HCT116 (cell line): ENCODE results near the gene TRMT2A. TPM values are rescaled to one million over a fixed set of nuclear protein-coding genes. Genes with fewer than 3 reads are reported as not detected.

Experiments
- ATAC-seq: fragments of 200-7000 bp; cut with Tn5 transposase; 2 replicates; pipeline ENCODE4 v1.9.1; 2020; ENCODE audit warnings: mild to moderate bottlenecking, moderate library complexity
- BruUV-seq: library from RNA; stranded (reverse); fragments of 400-500 nt; replicated peaks from 2 replicates; lab custom pipeline; 2021; lab: Mats Ljungman, UMichigan
- CTCF ChIA-PET: fragments of 300-600 bp; sonication (Branson Sonifier 250); formaldehyde crosslinking; loops from one replicate; lab custom pipeline; 2021; ENCODE audit warnings: antibody characterized with exemption; lab: Charles Lee
- POLR2A ChIA-PET: fragments of 300-600, 350-600 bp; sonication (Branson Sonifier 250); formaldehyde crosslinking; loops from one replicate; lab custom pipeline; 2021; ENCODE audit warnings: antibody characterized with exemption; lab: Charles Lee
- RAD21 ChIA-PET, 2 experiments: fragments of 300-600 bp; sonication (Branson Sonifier 250); formaldehyde crosslinking; loops; one replicate each; lab custom pipeline; 2023; ENCODE audit warnings: low total read pairs in 2 of 2; ENCODE audit not compliant: uncharacterized antibody in 2 of 2, unreplicated experiment in 2 of 2, low non-redundant PET in 1 of 2; lab: Charles Lee
- DNase-seq: peaks from one replicate; pipeline ENCODE4 v3.0.0-alpha.2; 2010; ENCODE audit warnings: low read depth, low spot score
- H2AFZ ChIP-seq: fragments of 200-600 bp; shearing (Covaris generic), sonication (generic); 2 replicates; pipeline ENCODE4 v1.6.1; 2017; ENCODE audit warnings: low read depth, mixed run types, mixed read lengths, antibody characterized with exemption, low read length; ENCODE audit not compliant: poor library complexity, severe bottlenecking
- H3K27ac ChIP-seq: 2 replicates; pipeline ENCODE4 v1.5.1; 2012; ENCODE audit warnings: low read depth, low read length
- H3K27me3 ChIP-seq: fragments of 200-600 bp; sonication (generic); 2 replicates; pipeline ENCODE4 v1.6.1; 2016; ENCODE audit warnings: mixed run types, low read length, mixed read lengths; ENCODE audit not compliant: insufficient read depth
- H3K36me3 ChIP-seq, 2 experiments: fragments of 200-500 bp in 1 of 2; fragments of 200-600 bp in 1 of 2; sonication (Bioruptor generic) in 1 of 2; sonication (generic) in 1 of 2; 2 replicates each; pipeline versions ENCODE4 v1.5.1 to v1.6.1; 2014 to 2016; ENCODE audit warnings: low read length in 2 of 2, inconsistent platforms in 1 of 2, mixed read lengths in 1 of 2, mixed run types in 1 of 2; ENCODE audit not compliant: insufficient read depth in 2 of 2, control insufficient read depth in 1 of 2
- H3K4me1 ChIP-seq, 2 experiments: fragments of 200-600 bp in 1 of 2; sonication (generic) in 1 of 2; 2 replicates each; pipeline versions ENCODE4 v1.5.1 to v1.6.1; 2012 to 2017; ENCODE audit warnings: low read length in 2 of 2, inconsistent platforms in 1 of 2, mild to moderate bottlenecking in 1 of 2, mixed read lengths in 1 of 2, mixed run types in 1 of 2, moderate library complexity in 1 of 2; ENCODE audit not compliant: insufficient read depth in 2 of 2, control insufficient read depth in 1 of 2
- H3K4me2 ChIP-seq: fragments of 200-600 bp; sonication (generic); 2 replicates; pipeline ENCODE4 v1.6.1; 2017; ENCODE audit warnings: mixed run types, low read length, mixed read lengths
- H3K4me3 ChIP-seq, 2 experiments: fragments of 200-600 bp in 1 of 2; sonication (generic) in 1 of 2; replicated peaks in 1 of 2; 2 replicates each; pipeline ENCODE4 v1.5.1; 2011 to 2016; ENCODE audit warnings: low read length in 2 of 2, control low read depth in 1 of 2, low read depth in 1 of 2, mild to moderate bottlenecking in 1 of 2, mixed read lengths in 1 of 2, mixed run types in 1 of 2
- H3K79me2 ChIP-seq: fragments of 200-600 bp; sonication (generic); 2 replicates; pipeline ENCODE4 v1.6.1; 2017; ENCODE audit warnings: mild to moderate bottlenecking, mixed run types, low read length, moderate library complexity, mixed read lengths; ENCODE audit not compliant: insufficient read depth
- H3K9ac ChIP-seq: fragments of 200-600 bp; sonication (generic); 2 replicates; pipeline ENCODE4 v1.6.1; 2016; ENCODE audit warnings: low read length, mixed read lengths
- H3K9me2 ChIP-seq: fragments of 200-600 bp; sonication (generic), shearing (Covaris generic); 2 replicates; pipeline ENCODE4 v1.6.1; 2017; ENCODE audit warnings: mixed run types, mild to moderate bottlenecking, moderate library complexity; ENCODE audit not compliant: insufficient read depth
- H3K9me3 ChIP-seq, 2 experiments: fragments of 200-500 bp in 1 of 2; fragments of 200-600 bp in 1 of 2; sonication (Bioruptor generic) in 1 of 2; sonication (generic) in 1 of 2; 2 replicates each; pipeline ENCODE4 v1.6.1; 2014 to 2017; ENCODE audit warnings: low read length in 2 of 2, mixed read lengths in 2 of 2, inconsistent platforms in 1 of 2, low read depth in 1 of 2, mild to moderate bottlenecking in 1 of 2, mixed run types in 1 of 2, moderate library complexity in 1 of 2; ENCODE audit not compliant: control insufficient read depth in 1 of 2, insufficient read depth in 1 of 2
- H4K20me1 ChIP-seq: fragments of 200-600 bp; sonication (generic), shearing (Covaris generic); 2 replicates; pipeline ENCODE4 v1.6.1; 2017; ENCODE audit warnings: mixed run types, mild to moderate bottlenecking, moderate library complexity; ENCODE audit not compliant: insufficient read depth
- ATF3 ChIP-seq: IDR thresholded peaks from 2 replicates; pipeline ENCODE4 v1.6.1; 2012
- CBX3 ChIP-seq: IDR thresholded peaks from 2 replicates; pipeline ENCODE4 v1.6.1; 2012; ENCODE audit warnings: low read depth
- CEBPB ChIP-seq: IDR thresholded peaks from 2 replicates; pipeline ENCODE4 v1.6.1; 2012; ENCODE audit warnings: low read depth
- EGR1 ChIP-seq: IDR thresholded peaks from 2 replicates; pipeline ENCODE4 v1.6.1; 2012; ENCODE audit warnings: low read depth
- EZH2 ChIP-seq: fragments of 200-600 bp; sonication (generic); IDR thresholded peaks from 2 replicates; pipeline ENCODE4 v1.6.1; 2017; ENCODE audit warnings: antibody characterized with exemption, mixed run types
- EZH2phosphoT487 ChIP-seq: fragments of 200-600 bp; IDR thresholded peaks from 2 replicates; pipeline ENCODE4 v1.6.1; 2018; ENCODE audit warnings: antibody characterized with exemption, borderline replicate concordance
- JUND ChIP-seq: IDR thresholded peaks from 2 replicates; pipeline ENCODE4 v1.6.1; 2012
- REST ChIP-seq: IDR thresholded peaks from 2 replicates; pipeline ENCODE4 v1.6.1; 2012; ENCODE audit warnings: low read depth
- SIN3A ChIP-seq: IDR thresholded peaks from 2 replicates; pipeline ENCODE4 v1.6.1; 2012; ENCODE audit warnings: low read depth
- TCF7L2 ChIP-seq: IDR thresholded peaks from 2 replicates; pipeline ENCODE4 v1.7.0; 2011; ENCODE audit warnings: borderline replicate concordance, inconsistent platforms; ENCODE audit not compliant: insufficient read depth, insufficient read length; ENCODE audit errors: extremely low read depth
- YY1 ChIP-seq: IDR thresholded peaks from 2 replicates; pipeline ENCODE4 v1.6.1; 2011; ENCODE audit warnings: low read length, low read depth, moderate library complexity, mild to moderate bottlenecking; ENCODE audit not compliant: insufficient replicate concordance; ENCODE audit errors: extremely low read depth
- ZBTB33 ChIP-seq: IDR thresholded peaks from 2 replicates; pipeline ENCODE4 v1.6.1; 2011; ENCODE audit warnings: mild to moderate bottlenecking, low read length, moderate library complexity; ENCODE audit not compliant: insufficient replicate concordance; ENCODE audit errors: extremely low read depth
- ZFX ChIP-seq: fragments of 450-650 bp; IDR thresholded peaks from 2 replicates; pipeline ENCODE4 v1.6.1; 2017
- intact Hi-C: fragments of 100-400 bp; cut with micrococcal nuclease; formaldehyde crosslinking; loops from 2 replicates; pipeline ENCODE4 v1.10.0; 2022
- total RNA-seq: library from RNA; stranded (reverse); gene quantifications from one replicate; pipeline ENCODE4 v1.2.1, GENCODE V29; 2021; ENCODE audit not compliant: unreplicated experiment

The TRMT2A gene
- total RNA-seq, 1 experiment from 2014 or later = 67.3 TPM

- Histone ChIP-seq H3K4me3 (peak overlapping the region; percentile 85 to 99), H3K27ac (peak overlapping the region; percentile 93), H3K4me1 (peaks cover 13 to 38% of the 10 kb centered on the region in 2 experiments), H3K9me3 (no peaks in the 10 kb centered on the region), H3K27me3 (no peaks in the 10 kb centered on the region), H3K9ac (peak overlapping the region; percentile 96), H2AFZ (no peak overlapping the region), H3K9me2 (no peaks in the 10 kb centered on the region), H3K4me2 (peak overlapping the region; percentile 97), H4K20me1 (peaks cover 8% of the 10 kb centered on the region; the same call in 1 of the 2 replicates), H3K79me2 (peaks cover 51% of the 10 kb centered on the region), H3K36me3 (peaks cover 1 to 10% of the 10 kb centered on the region in 2 experiments; a peak in 2 of 4 replicates)
- ATAC-seq (peak; percentile 64), DNase-seq (no peak)
- TF ChIP-seq EGR1 = no peak
- no peak for TF ChIP-seq CEBPB
- TF ChIP-seq ZFX = peak; percentile 82
- TF ChIP-seq SIN3A = no peak
- no peak for TF ChIP-seq CBX3
- TF ChIP-seq YY1 = peak; percentile 11
- CTCF ChIA-PET = no interaction called here
- RAD21 ChIA-PET = no interaction called here
- BruUV-seq = no TSS peak
- POLR2A ChIA-PET = no interaction called here
- intact Hi-C loops = loop anchor here (1.0 to 10.0 kb wide), 2 partner anchors 37 to 96 kb away; partner anchors contain the start of gene TRMT2A
These were observed 36.6 kb downstream of the TRMT2A start for GRCh38 chr22:20080445-20080775.

GRCh38 chr22:20079745-20080444 is 37.1 kb downstream of the TRMT2A start, which contains the start of gene DGCR8:
Gene DGCR8, plus strand, starts transcription at chr22:20080241. Its CDS starts 5,723 bp downstream, at chr22:20085964.
- H3K27ac ChIP-seq = peak within 1 kb of the TSS; percentile 93
- RAD21 ChIA-PET = no interaction called here
- ATAC-seq (peak; percentile 93), DNase-seq (peak; percentile 86)
- H3K79me2 ChIP-seq = peaks cover 46% of the 10 kb centered on the region
- no peaks in the 10 kb centered on the region for H3K9me2 ChIP-seq
- H3K4me3 ChIP-seq = peak within 1 kb of the TSS; percentile 85 to 99
- peak within 1 kb of the TSS; percentile 42 for H2AFZ ChIP-seq
- H3K9ac ChIP-seq = peak within 1 kb of the TSS; percentile 96
- POLR2A ChIA-PET = no interaction called here
- intact Hi-C loops = loop anchor here (1.0 to 10.0 kb wide), 2 partner anchors 37 to 95 kb away; partner anchors contain the start of gene TRMT2A
- no peaks in the 10 kb centered on the region for H3K9me3 ChIP-seq
- CTCF ChIA-PET = no interaction called here
- H3K36me3 ChIP-seq = peaks cover 0 to 10% of the 10 kb centered on the region in 2 experiments; a peak in 2 of 4 replicates
- no peaks in the 10 kb centered on the region for H3K27me3 ChIP-seq
- H4K20me1 ChIP-seq = peaks cover 3% of the 10 kb centered on the region; the same call in 1 of the 2 replicates
- peak within 1 kb of the TSS; percentile 97 for H3K4me2 ChIP-seq
- BruUV-seq = no TSS peak
- peaks cover 13 to 35% of the 10 kb centered on the region in 2 experiments for H3K4me1 ChIP-seq
- TF ChIP-seq REST (no peak), EZH2phosphoT487 (no peak), ZFX (peak; percentile 96), ZBTB33 (no peak), TCF7L2 (peak; percentile 37), YY1 (peak; percentile 67), EGR1 (no peak), EZH2 (no peak), CBX3 (peak; percentile 77), ATF3 (no peak), JUND (no peak)
